Effector memory CD8-positive, alpha-beta T cell (primary cell): ENCODE measurements around the gene WHRN.

Source experiments
- ATAC-seq: fragments of 150-1000 bp; cut with Tn5 transposase; replicated peaks from 2 replicates; pipeline ENCODE4 v1.10.0; 2021; ENCODE audit warnings: mild to moderate bottlenecking, moderate library complexity
- DNase-seq, 3 experiments: peaks; one replicate each; pipeline ENCODE4 v3.0.0; 2021
- H3K27ac Mint-ChIP-seq, 2 donors: one replicate each; pipeline ENCODE4 v1.8.0; 2022; ENCODE audit warnings: mild to moderate bottlenecking in 2 of 2, mixed read lengths in 2 of 2, moderate library complexity in 2 of 2
- H3K27me3 Mint-ChIP-seq, 2 donors: one replicate each; pipeline ENCODE4 v1.8.0; 2022; ENCODE audit warnings: mixed read lengths in 2 of 2
- H3K36me3 Mint-ChIP-seq: one replicate; pipeline ENCODE4 v1.8.0; 2022; ENCODE audit warnings: mild to moderate bottlenecking, moderate library complexity, mixed read lengths; ENCODE audit not compliant: insufficient read depth
- H3K4me1 Mint-ChIP-seq, 2 donors: one replicate each; pipeline ENCODE4 v1.8.0; 2022; ENCODE audit warnings: low read depth in 2 of 2, mixed read lengths in 2 of 2
- H3K4me3 Mint-ChIP-seq, 2 donors: one replicate each; pipeline ENCODE4 v1.8.0; 2022; ENCODE audit warnings: mild to moderate bottlenecking in 2 of 2, mixed read lengths in 2 of 2, moderate library complexity in 2 of 2
- H3K9me3 Mint-ChIP-seq, 2 donors: one replicate each; pipeline ENCODE4 v1.8.0; 2022; ENCODE audit warnings: mixed read lengths in 2 of 2

WHRN gene

DNA sequence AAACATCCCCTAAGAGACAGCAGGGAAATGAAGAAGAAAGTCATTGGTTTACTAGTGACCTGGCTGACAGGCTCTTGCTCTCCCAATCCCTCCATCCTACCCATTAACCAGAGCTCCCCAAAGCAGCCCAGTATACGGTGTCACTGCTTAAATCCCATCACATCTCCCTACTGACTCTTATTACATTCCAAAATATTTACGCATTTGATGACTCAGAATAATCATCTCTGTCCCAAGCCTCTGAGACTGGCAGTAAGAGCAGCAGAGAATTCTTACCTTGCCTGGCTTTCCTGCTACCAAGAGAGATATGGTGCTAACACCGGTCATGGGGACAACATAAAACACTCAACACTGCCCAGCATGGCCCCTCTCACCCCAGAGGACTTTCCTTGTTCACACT lies 20.2 kb upstream of the WHRN start:
- Mint-ChIP-seq H3K27me3 (peaks cover 20 to 84% of the 10 kb centered on the region in 2 donors), H3K9me3 (no peaks in the 10 kb centered on the region), H3K4me3 (no peak overlapping the region), H3K36me3 (no peaks in the 10 kb centered on the region), H3K4me1 (peaks cover 0 to 1% of the 10 kb centered on the region in 2 donors), H3K27ac (no peak overlapping the region)
- ATAC-seq (no peak), DNase-seq (no peak)

DNA sequence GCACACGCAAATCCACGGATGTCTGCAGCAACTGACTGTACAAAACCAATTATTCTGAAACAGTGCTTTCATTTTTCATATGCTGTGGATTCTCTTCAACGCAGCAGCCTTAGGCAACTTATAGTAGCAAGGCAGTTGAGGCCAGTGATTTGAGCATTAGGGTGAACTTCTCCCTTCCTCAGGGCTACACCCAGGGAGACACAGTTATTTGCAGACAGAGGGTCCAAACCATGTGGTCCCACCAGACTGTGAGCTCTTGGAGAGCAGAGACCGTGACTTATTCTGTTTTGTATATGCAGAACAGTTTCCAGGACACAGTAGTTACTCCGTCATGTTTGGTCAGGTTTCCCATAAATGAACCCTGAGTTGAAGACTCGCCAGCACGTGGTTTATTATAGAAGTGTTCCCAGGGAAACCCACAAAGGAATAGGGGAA lies 19.0 kb upstream of the WHRN start:
- Mint-ChIP-seq H3K9me3 (no peaks in the 10 kb centered on the region), H3K27me3 (peaks cover 12 to 73% of the 10 kb centered on the region in 2 donors), H3K27ac (no peak overlapping the region), H3K4me3 (no peak overlapping the region), H3K36me3 (no peaks in the 10 kb centered on the region), H3K4me1 (peaks cover 0 to 1% of the 10 kb centered on the region in 2 donors)
- ATAC-seq: no peak
- DNase-seq: no peak

DNA sequence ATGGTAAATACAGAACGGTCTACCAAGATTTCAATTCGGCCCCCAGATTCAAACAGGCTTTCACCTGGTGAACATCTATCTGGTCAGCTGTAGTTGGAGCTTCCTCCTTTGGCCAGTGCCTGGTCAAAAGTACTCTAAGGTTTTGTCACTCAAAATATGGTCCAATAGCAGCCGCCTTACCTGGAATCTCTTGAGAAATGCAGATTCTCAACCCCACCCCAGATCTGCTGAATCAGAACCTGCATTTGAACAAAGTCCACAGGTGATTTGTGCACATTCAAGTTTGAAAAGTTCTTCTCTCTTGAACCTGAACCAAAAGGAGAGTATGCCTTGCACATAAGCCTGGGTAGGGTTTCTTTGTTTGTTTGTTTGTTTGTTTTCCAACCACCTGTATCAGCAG lies 17.6 kb upstream of the WHRN start:
- Mint-ChIP-seq H3K9me3 (no peaks in the 10 kb centered on the region), H3K4me3 (no peak overlapping the region), H3K4me1 (peaks cover 4 to 6% of the 10 kb centered on the region in 2 donors), H3K27me3 (peaks cover 7 to 67% of the 10 kb centered on the region in 2 donors), H3K36me3 (no peaks in the 10 kb centered on the region), H3K27ac (no peak overlapping the region)
- no peak for DNase-seq
- no peak for ATAC-seq

DNA sequence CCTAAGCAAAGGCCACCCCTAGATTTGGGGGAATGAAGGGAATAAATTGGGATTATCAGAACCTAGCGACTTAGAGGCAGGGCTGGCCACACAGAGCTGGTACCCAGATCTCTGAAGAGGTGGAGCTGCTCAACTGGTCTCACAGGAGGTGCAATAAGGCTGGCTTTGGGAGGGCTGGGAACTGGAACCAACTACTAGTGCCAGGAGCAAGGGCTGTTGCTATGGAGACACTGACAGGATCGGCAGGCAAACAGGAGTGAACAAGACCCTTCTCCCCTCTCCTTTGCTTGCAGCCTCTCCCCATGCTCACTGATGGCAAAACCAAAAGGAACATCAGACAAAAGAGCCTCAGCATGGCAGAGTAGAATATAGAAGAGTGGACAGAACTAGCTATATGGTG lies 17.0 kb upstream of the WHRN start:
- DNase-seq (no peak), ATAC-seq (no peak)
- Mint-ChIP-seq H3K27ac (no peak overlapping the region), H3K4me1 (peaks cover 4 to 9% of the 10 kb centered on the region in 2 donors), H3K36me3 (no peaks in the 10 kb centered on the region), H3K9me3 (no peaks in the 10 kb centered on the region), H3K4me3 (no peak overlapping the region), H3K27me3 (peaks cover 7 to 61% of the 10 kb centered on the region in 2 donors)

DNA sequence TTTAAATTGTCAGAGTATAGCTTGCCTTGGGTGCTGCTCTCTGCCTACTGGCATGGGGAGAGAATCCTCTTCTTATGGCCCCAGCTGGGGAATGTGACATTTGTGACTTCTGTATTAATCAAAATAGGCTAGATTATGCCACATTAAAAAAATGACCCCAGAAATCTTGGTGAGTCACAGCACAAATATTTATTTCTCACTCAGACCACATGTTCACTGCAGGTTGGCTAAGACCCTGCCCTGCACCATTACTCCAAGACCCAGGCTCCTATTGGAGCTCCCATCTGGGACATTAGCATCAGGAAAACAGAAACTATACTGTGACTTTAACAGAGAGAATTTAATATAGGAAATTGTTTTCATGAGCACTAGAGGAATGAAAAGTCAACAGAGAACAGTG lies 16.6 kb upstream of the WHRN start:
- Mint-ChIP-seq H3K4me3 (no peak overlapping the region), H3K36me3 (no peaks in the 10 kb centered on the region), H3K27me3 (peaks cover 7 to 59% of the 10 kb centered on the region in 2 donors), H3K27ac (no peak overlapping the region), H3K9me3 (no peaks in the 10 kb centered on the region), H3K4me1 (peaks cover 4 to 10% of the 10 kb centered on the region in 2 donors)
- DNase-seq (no peak), ATAC-seq (no peak)

- Mint-ChIP-seq H3K36me3 (no peaks in the 10 kb centered on the region), H3K27me3 (peaks cover 14 to 43% of the 10 kb centered on the region in 2 donors), H3K27ac (peak overlapping the region; percentile 84 to 89), H3K4me3 (peak overlapping the region; percentile 31 to 38), H3K4me1 (peaks cover 8 to 13% of the 10 kb centered on the region in 2 donors), H3K9me3 (no peaks in the 10 kb centered on the region)
- ATAC-seq (peak; percentile 72), DNase-seq (no peak)
These were observed 13.3 kb upstream of the WHRN start for GRCh38 chr9:114518599-114519022.

GRCh38 chr9:114518120-114518519 lies 12.8 kb upstream of the WHRN start:
- ATAC-seq: no peak
- H3K27me3 Mint-ChIP-seq: peaks cover 17 to 41% of the 10 kb centered on the region in 2 donors
- no peaks in the 10 kb centered on the region for H3K36me3 Mint-ChIP-seq
- H3K27ac Mint-ChIP-seq: peak overlapping the region; percentile 84 to 89
- H3K9me3 Mint-ChIP-seq: no peaks in the 10 kb centered on the region
- H3K4me3 Mint-ChIP-seq: no peak overlapping the region
- H3K4me1 Mint-ChIP-seq: peaks cover 12 to 13% of the 10 kb centered on the region in 2 donors
- no peak for DNase-seq

DNA sequence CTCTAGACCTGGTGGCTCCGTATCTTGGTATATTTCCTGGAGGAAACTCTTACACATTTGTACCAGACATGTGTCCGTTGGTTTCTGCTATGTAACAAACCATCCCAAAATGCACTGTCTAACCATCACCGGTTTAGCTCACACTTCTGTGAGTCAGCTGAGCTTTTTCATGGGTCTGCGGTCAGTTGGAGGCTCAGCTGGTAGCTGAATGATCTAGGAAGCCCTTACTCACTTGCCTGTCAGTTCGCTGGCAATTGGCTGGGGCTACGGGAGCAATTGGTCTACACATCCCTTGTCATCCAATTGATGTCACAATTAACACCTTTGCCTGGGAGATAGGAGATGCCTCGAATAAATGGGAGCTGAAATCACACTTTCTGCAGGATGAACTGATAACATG lies 11.6 kb upstream of the WHRN start:
- no peak overlapping the region for H3K4me3 Mint-ChIP-seq
- H3K4me1 Mint-ChIP-seq: peaks cover 12% of the 10 kb centered on the region in 2 donors
- peak overlapping the region in 1 of 2 donors; percentile 59 for H3K27ac Mint-ChIP-seq
- H3K27me3 Mint-ChIP-seq: peaks cover 19 to 38% of the 10 kb centered on the region in 2 donors
- DNase-seq (no peak), ATAC-seq (peak; percentile 65)
- no peaks in the 10 kb centered on the region for H3K9me3 Mint-ChIP-seq
- H3K36me3 Mint-ChIP-seq: no peaks in the 10 kb centered on the region

DNA sequence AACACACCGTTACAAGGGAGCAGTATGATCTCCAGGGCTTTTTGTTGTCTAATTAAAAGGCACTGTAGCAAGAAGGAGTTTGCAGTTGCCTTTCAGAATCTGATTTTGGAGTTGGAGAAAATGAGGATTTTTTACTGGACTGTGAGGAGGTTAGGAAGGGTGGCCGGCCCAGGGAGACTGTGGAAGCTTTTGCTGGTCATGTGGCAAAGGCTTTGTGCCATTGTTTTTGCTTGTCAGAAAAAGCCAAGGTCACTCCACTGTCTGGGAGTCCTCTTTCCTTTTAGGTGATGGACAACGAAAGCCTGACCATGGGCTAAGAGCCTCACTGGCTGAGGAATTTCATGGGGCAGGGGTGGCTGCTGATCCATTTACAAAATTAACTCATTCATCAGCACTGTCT lies 10.3 kb upstream of the WHRN start:
- Mint-ChIP-seq H3K9me3 (no peaks in the 10 kb centered on the region), H3K36me3 (no peaks in the 10 kb centered on the region), H3K4me1 (peaks cover 12% of the 10 kb centered on the region in 2 donors), H3K4me3 (no peak overlapping the region), H3K27ac (no peak overlapping the region), H3K27me3 (peaks cover 23 to 41% of the 10 kb centered on the region in 2 donors)
- DNase-seq (no peak), ATAC-seq (no peak)

DNA sequence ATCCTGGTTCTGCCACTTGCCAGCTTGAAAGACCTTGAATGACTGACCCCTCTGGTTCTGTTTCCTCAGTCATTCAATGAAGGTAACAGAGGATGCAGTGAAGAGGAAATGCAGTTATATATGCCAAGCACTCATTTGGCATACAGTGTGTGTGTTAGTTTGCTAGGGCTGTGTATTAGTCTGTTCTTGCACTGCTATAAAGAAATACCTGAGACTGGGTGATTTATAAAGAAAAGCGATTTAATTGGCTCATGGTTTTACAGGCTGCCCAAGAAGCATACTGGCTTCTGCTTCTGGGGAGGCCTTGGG lies 8.6 kb upstream of the WHRN start:
- no peak for ATAC-seq
- Mint-ChIP-seq H3K27ac (peak overlapping the region in 1 of 2 donors; percentile 30), H3K36me3 (no peaks in the 10 kb centered on the region), H3K4me3 (no peak overlapping the region), H3K9me3 (no peaks in the 10 kb centered on the region), H3K4me1 (peaks cover 12% of the 10 kb centered on the region in 2 donors), H3K27me3 (peaks cover 32 to 51% of the 10 kb centered on the region in 2 donors)
- DNase-seq: no peak

DNA sequence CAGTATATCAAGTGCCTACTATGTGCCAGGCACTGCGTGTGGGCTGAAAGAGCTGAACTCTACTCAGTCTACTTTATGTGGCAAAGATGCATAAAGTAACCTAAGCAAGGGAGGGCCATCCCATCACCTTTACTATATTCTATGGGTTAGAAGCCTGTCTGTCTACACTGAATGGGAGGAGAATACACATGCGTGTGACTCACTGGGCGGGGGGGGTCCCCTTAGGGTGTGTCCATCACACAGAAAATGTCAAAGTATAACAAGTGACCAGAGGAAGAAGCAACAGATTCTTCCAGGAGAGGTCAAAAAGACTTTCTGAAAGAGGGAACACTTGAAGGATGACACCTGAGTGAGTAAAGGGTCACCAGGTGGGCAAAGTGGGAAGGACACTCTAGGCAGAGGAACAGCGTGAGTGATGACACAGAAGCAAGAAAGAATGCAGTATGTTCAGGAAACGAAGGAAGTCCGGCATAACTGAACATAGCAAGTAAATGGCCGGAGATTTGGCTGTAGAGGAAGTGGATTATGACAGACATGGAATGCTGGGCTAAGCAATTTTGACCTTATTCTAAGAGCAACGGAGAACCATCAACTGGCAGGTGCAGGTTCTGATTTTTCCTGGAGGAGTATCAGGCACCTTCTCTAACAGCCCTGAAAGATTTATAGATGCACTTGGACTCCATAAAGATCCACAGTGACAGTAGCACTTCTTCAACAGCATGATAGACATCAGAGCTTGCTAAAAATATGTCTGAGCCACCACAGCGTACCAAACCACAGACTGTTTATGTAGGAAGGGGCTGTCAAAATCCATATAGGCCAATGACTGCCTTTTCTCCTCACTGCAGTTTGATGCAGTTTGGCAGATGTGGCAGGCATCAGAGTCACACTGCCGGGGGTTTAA lies 8.0 kb upstream of the WHRN start:
- Mint-ChIP-seq H3K36me3 (no peaks in the 10 kb centered on the region), H3K4me1 (peaks cover 6 to 7% of the 10 kb centered on the region in 2 donors), H3K9me3 (no peaks in the 10 kb centered on the region), H3K4me3 (no peak overlapping the region), H3K27me3 (peaks cover 36 to 51% of the 10 kb centered on the region in 2 donors), H3K27ac (no peak overlapping the region)
- no peak for DNase-seq
- peak; percentile 41 for ATAC-seq

- H3K4me1 Mint-ChIP-seq: peaks cover 6 to 9% of the 10 kb centered on the region in 2 donors
- no peak overlapping the region for H3K4me3 Mint-ChIP-seq
- ATAC-seq (no peak), DNase-seq (no peak)
- no peaks in the 10 kb centered on the region for H3K36me3 Mint-ChIP-seq
- H3K9me3 Mint-ChIP-seq: no peaks in the 10 kb centered on the region
- peaks cover 42 to 51% of the 10 kb centered on the region in 2 donors for H3K27me3 Mint-ChIP-seq
- no peak overlapping the region for H3K27ac Mint-ChIP-seq
These were observed 7.0 kb upstream of the WHRN start for GRCh38 chr9:114511978-114512874.

DNA sequence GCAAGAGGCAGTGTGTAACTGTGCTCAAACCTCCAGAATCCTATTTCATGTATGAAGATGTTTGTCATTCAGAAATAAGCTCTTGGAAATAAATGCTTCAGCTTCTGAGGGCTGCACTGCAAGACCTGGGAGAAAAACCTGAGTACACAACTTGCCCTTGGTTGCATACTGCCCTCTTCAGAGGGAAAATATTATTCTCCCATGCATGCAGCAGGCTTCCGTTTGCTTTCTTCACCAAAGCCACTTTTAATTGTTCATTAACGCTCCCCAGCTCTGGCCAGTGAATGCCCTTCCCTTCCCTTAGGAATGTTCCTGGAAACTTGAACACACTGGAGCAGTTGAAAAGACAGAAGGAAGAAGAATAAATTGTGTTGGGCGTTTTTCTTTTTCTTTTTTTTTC lies 2.5 kb upstream of the WHRN start:
- no peak overlapping the region for H3K4me3 Mint-ChIP-seq
- DNase-seq: peak in 1 of 3 experiments; percentile 34
- peaks cover 31% of the 10 kb centered on the region for H3K36me3 Mint-ChIP-seq
- H3K27me3 Mint-ChIP-seq: peaks cover 28 to 29% of the 10 kb centered on the region in 2 donors
- H3K4me1 Mint-ChIP-seq: peaks cover 16 to 17% of the 10 kb centered on the region in 2 donors
- no peak for ATAC-seq
- H3K9me3 Mint-ChIP-seq: no peaks in the 10 kb centered on the region
- peak overlapping the region in 1 of 2 donors; percentile 76 for H3K27ac Mint-ChIP-seq
